ENCODE measurements around the gene PTH1R.

The PTH1R gene

DNA sequence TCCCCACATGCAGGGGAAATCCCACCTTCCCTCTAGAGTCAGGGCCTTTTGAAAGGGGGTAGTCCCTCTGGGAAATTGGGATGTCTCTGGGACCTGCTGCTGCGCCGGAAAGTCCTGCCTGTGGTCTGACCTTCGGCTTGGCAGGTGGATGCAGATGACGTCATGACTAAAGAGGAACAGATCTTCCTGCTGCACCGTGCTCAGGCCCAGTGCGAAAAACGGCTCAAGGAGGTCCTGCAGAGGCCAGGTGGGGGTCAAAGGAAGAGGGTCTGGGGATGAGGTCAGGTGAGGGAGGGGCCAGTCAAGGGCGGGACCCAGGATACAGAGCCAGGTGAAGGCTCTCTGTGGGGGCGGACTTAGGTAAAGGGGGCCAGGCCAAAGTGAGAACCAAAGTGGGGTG is 16.2 kb downstream of the PTH1R start:
- Histone ChIP-seq H3K4me2 (ENCODE audit: low read length, poor library complexity, severe bottlenecking) (no peak overlapping the region), H2BK15ac (ENCODE audit: low read depth, poor library complexity, severe bottlenecking) (no peak overlapping the region), H3K23ac (ENCODE audit: low read length in 2 of 2) (no peak overlapping the region), H3K4ac (ENCODE audit: low read depth in 1 of 2, low read length in 2 of 2) (no peak overlapping the region), H2BK12ac (ENCODE audit: low read length in 2 of 2) (no peak overlapping the region), H4K8ac (ENCODE audit: low read length) (no peak overlapping the region), H3K14ac (ENCODE audit: low read length in 2 of 2) (no peak overlapping the region), H2BK120ac (ENCODE audit: low read depth, low read length) (no peak overlapping the region), H3K4me1 (ENCODE audit: control insufficient read depth, insufficient read depth, low read depth, low read length) (peaks cover 18% of the 10 kb centered on the region), H3K9me3 (ENCODE audit: control insufficient read depth, low read length) (no peaks in the 10 kb centered on the region), H2AFZ (ENCODE audit: low read depth, low read length) (no peak overlapping the region), H3K36me3 (ENCODE audit: control insufficient read depth in 1 of 2, insufficient read depth in 2 of 2, low read depth in 1 of 2, low read length in 2 of 2) (no peaks in the 10 kb centered on the region), H3K27me3 (ENCODE audit: control insufficient read depth in 1 of 2, insufficient read depth in 1 of 2, low read length in 2 of 2) (peaks cover 60 to 73% of the 10 kb centered on the region in 2 experiments), H3K18ac (ENCODE audit: low read depth in 1 of 2, low read length in 2 of 2) (no peak overlapping the region), H3K79me1 (replicated peaks; ENCODE audit: low read length, poor library complexity, severe bottlenecking) (no peaks in the 10 kb centered on the region), H4K91ac (ENCODE audit: low read length) (no peak overlapping the region), H3K4me3 (ENCODE audit: insufficient read depth in 1 of 2, low read depth in 1 of 2, low read length in 2 of 2) (no peak overlapping the region), H2AK5ac (ENCODE audit: low read length, severe bottlenecking) (no peak overlapping the region), H3K27ac (ENCODE audit: low read length, poor library complexity, severe bottlenecking) (no peak overlapping the region), H2BK5ac (ENCODE audit: low read depth, low read length, poor library complexity, severe bottlenecking) (no peak overlapping the region), H3K9ac (ENCODE audit: low read length) (no peak overlapping the region)
- no peak for DNase-seq
- 78% methylated on average over 9 of the region's 9 CpGs for WGBS

DNA sequence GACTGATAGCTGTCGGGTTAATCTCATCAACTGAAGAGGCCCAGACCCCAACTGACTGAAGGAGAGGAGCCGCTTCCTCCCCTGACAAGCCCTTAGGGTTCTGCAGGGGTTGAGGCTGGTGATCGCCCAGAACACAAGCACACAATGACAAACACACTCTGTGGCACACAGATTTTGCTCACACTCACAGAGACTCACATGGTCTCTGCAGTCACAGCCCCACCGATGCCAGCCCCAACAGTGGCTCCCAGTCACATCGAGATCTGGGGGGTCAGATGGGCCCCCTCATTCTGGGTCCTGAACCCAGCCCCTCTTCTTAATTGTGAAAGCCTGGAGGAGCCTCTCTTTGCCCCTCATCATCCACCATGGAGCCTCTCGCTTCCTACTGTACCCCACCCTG is 16.7 kb downstream of the PTH1R start:
- Histone ChIP-seq H2BK12ac (ENCODE audit: low read length in 2 of 2) (no peak overlapping the region), H3K9me3 (ENCODE audit: control insufficient read depth, low read length) (no peaks in the 10 kb centered on the region), H3K9ac (ENCODE audit: low read length) (no peak overlapping the region), H4K8ac (ENCODE audit: low read length) (no peak overlapping the region), H3K27me3 (ENCODE audit: control insufficient read depth in 1 of 2, insufficient read depth in 1 of 2, low read length in 2 of 2) (peaks cover 59 to 71% of the 10 kb centered on the region in 2 experiments), H3K14ac (ENCODE audit: low read length in 2 of 2) (no peak overlapping the region), H3K27ac (ENCODE audit: low read length, poor library complexity, severe bottlenecking) (no peak overlapping the region), H2BK5ac (ENCODE audit: low read depth, low read length, poor library complexity, severe bottlenecking) (no peak overlapping the region), H4K91ac (ENCODE audit: low read length) (no peak overlapping the region), H2AK5ac (ENCODE audit: low read length, severe bottlenecking) (no peak overlapping the region), H3K79me1 (replicated peaks; ENCODE audit: low read length, poor library complexity, severe bottlenecking) (no peaks in the 10 kb centered on the region), H3K4ac (ENCODE audit: low read depth in 1 of 2, low read length in 2 of 2) (no peak overlapping the region), H3K36me3 (ENCODE audit: control insufficient read depth in 1 of 2, insufficient read depth in 2 of 2, low read depth in 1 of 2, low read length in 2 of 2) (no peaks in the 10 kb centered on the region), H3K4me1 (ENCODE audit: control insufficient read depth, insufficient read depth, low read depth, low read length) (peaks cover 19% of the 10 kb centered on the region), H2AFZ (ENCODE audit: low read depth, low read length) (no peak overlapping the region), H3K18ac (ENCODE audit: low read depth in 1 of 2, low read length in 2 of 2) (no peak overlapping the region), H3K23ac (ENCODE audit: low read length in 2 of 2) (no peak overlapping the region), H3K4me2 (ENCODE audit: low read length, poor library complexity, severe bottlenecking) (no peak overlapping the region), H3K4me3 (ENCODE audit: insufficient read depth in 1 of 2, low read depth in 1 of 2, low read length in 2 of 2) (no peak overlapping the region), H2BK15ac (ENCODE audit: low read depth, poor library complexity, severe bottlenecking) (no peak overlapping the region), H2BK120ac (ENCODE audit: low read depth, low read length) (no peak overlapping the region)
- 92% methylated on average over 6 of the region's 6 CpGs for WGBS
- no peak for DNase-seq

- Histone ChIP-seq H3K14ac (ENCODE audit: low read length in 2 of 2) (no peak overlapping the region), H4K91ac (ENCODE audit: low read length) (no peak overlapping the region), H3K9me3 (ENCODE audit: control insufficient read depth, low read length) (no peaks in the 10 kb centered on the region), H3K23ac (ENCODE audit: low read length in 2 of 2) (no peak overlapping the region), H3K4me2 (ENCODE audit: low read length, poor library complexity, severe bottlenecking) (no peak overlapping the region), H3K4me3 (ENCODE audit: insufficient read depth in 1 of 2, low read depth in 1 of 2, low read length in 2 of 2) (no peak overlapping the region), H3K79me1 (replicated peaks; ENCODE audit: low read length, poor library complexity, severe bottlenecking) (no peaks in the 10 kb centered on the region), H2AK5ac (ENCODE audit: low read length, severe bottlenecking) (no peak overlapping the region), H2BK12ac (ENCODE audit: low read length in 2 of 2) (no peak overlapping the region), H2AFZ (ENCODE audit: low read depth, low read length) (no peak overlapping the region), H4K8ac (ENCODE audit: low read length) (no peak overlapping the region), H3K9ac (ENCODE audit: low read length) (no peak overlapping the region), H2BK5ac (ENCODE audit: low read depth, low read length, poor library complexity, severe bottlenecking) (no peak overlapping the region), H3K4me1 (ENCODE audit: control insufficient read depth, insufficient read depth, low read depth, low read length) (peaks cover 19% of the 10 kb centered on the region), H3K18ac (ENCODE audit: low read depth in 1 of 2, low read length in 2 of 2) (no peak overlapping the region), H3K4ac (ENCODE audit: low read depth in 1 of 2, low read length in 2 of 2) (no peak overlapping the region), H3K27ac (ENCODE audit: low read length, poor library complexity, severe bottlenecking) (no peak overlapping the region), H2BK15ac (ENCODE audit: low read depth, poor library complexity, severe bottlenecking) (no peak overlapping the region), H3K36me3 (ENCODE audit: control insufficient read depth in 1 of 2, insufficient read depth in 2 of 2, low read depth in 1 of 2, low read length in 2 of 2) (no peaks in the 10 kb centered on the region), H3K27me3 (ENCODE audit: control insufficient read depth in 1 of 2, insufficient read depth in 1 of 2, low read length in 2 of 2) (peaks cover 49 to 61% of the 10 kb centered on the region in 2 experiments), H2BK120ac (ENCODE audit: low read depth, low read length) (no peak overlapping the region)
- 31% methylated on average over 5 of the region's 5 CpGs for WGBS
- DNase-seq: peak; percentile 54
These were observed 17.7 kb downstream of the PTH1R start for GRCh38 chr3:46895204-46895660.

- WGBS: 86% methylated on average over 4 of the region's 4 CpGs
- no peak overlapping the region for H4K8ac ChIP-seq (ENCODE audit: low read length)
- H3K27ac ChIP-seq (ENCODE audit: low read length, poor library complexity, severe bottlenecking): no peak overlapping the region
These were observed 18.2 kb downstream of the PTH1R start for GRCh38 chr3:46895761-46896160.

More at GRCh38 chr3:46895761-46896160, 18.2 kb downstream of the PTH1R start:
- H3K4me1 ChIP-seq (ENCODE audit: control insufficient read depth, insufficient read depth, low read depth, low read length): peaks cover 19% of the 10 kb centered on the region
- H3K4me2 ChIP-seq (ENCODE audit: low read length, poor library complexity, severe bottlenecking): no peak overlapping the region
- H4K91ac ChIP-seq (ENCODE audit: low read length): no peak overlapping the region
- H2BK12ac ChIP-seq (ENCODE audit: low read length in 2 of 2): no peak overlapping the region
- no peaks in the 10 kb centered on the region for H3K9me3 ChIP-seq (ENCODE audit: control insufficient read depth, low read length)
- H3K4me3 ChIP-seq (ENCODE audit: insufficient read depth in 1 of 2, low read depth in 1 of 2, low read length in 2 of 2): no peak overlapping the region
- no peak overlapping the region for H3K14ac ChIP-seq (ENCODE audit: low read length in 2 of 2)
- H3K4ac ChIP-seq (ENCODE audit: low read depth in 1 of 2, low read length in 2 of 2): no peak overlapping the region
- no peak overlapping the region for H2AFZ ChIP-seq (ENCODE audit: low read depth, low read length)
- no peak overlapping the region for H3K23ac ChIP-seq (ENCODE audit: low read length in 2 of 2)
- no peak overlapping the region for H2BK5ac ChIP-seq (ENCODE audit: low read depth, low read length, poor library complexity, severe bottlenecking)
- H2AK5ac ChIP-seq (ENCODE audit: low read length, severe bottlenecking): no peak overlapping the region
- H3K27me3 ChIP-seq (ENCODE audit: control insufficient read depth in 1 of 2, insufficient read depth in 1 of 2, low read length in 2 of 2): peaks cover 45 to 58% of the 10 kb centered on the region in 2 experiments
- H3K18ac ChIP-seq (ENCODE audit: low read depth in 1 of 2, low read length in 2 of 2): no peak overlapping the region
- no peaks in the 10 kb centered on the region for H3K36me3 ChIP-seq (ENCODE audit: control insufficient read depth in 1 of 2, insufficient read depth in 2 of 2, low read depth in 1 of 2, low read length in 2 of 2)
- H3K79me1 ChIP-seq (replicated peaks; ENCODE audit: low read length, poor library complexity, severe bottlenecking): no peaks in the 10 kb centered on the region
- no peak overlapping the region for H2BK15ac ChIP-seq (ENCODE audit: low read depth, poor library complexity, severe bottlenecking)
- DNase-seq: no peak
- H3K9ac ChIP-seq (ENCODE audit: low read length): no peak overlapping the region
- no peak overlapping the region for H2BK120ac ChIP-seq (ENCODE audit: low read depth, low read length)

Data from mesenchymal stem cell (in vitro differentiated cells and primary cell).